Fibroblast of lung (primary cell): ENCODE data around the gene GRB7. TPM values are rescaled to one million over a fixed set of nuclear protein-coding genes. Genes with fewer than 3 reads are reported as not detected.
A peak's percentile ranks its signal among the peaks of the same experiment; 100 is the strongest.

ENCODE experiments used
- DNase-seq, 2 donors: peaks; one replicate each; pipeline versions ENCODE4 v3.0.0 to v3.0.0-alpha.2; 2010; ENCODE audit warnings: low read depth in 2 of 2
- H2AFZ ChIP-seq: 2 replicates; pipeline ENCODE4 v1.5.1; 2012; ENCODE audit warnings: low read length, control low read depth, inconsistent platforms
- H3K27ac ChIP-seq: 2 replicates; pipeline ENCODE4 v1.5.1; 2011; ENCODE audit warnings: low read length, control low read depth; ENCODE audit not compliant: insufficient read depth
- H3K27me3 ChIP-seq: 2 replicates; pipeline ENCODE4 v1.5.1; 2011; ENCODE audit warnings: mild to moderate bottlenecking, low read length; ENCODE audit not compliant: control insufficient read depth, insufficient read depth
- H3K36me3 ChIP-seq: 2 replicates; pipeline ENCODE4 v1.5.1; 2011; ENCODE audit warnings: low read length; ENCODE audit not compliant: control insufficient read depth, insufficient read depth
- H3K4me1 ChIP-seq: 2 replicates; pipeline ENCODE4 v1.5.1; 2011; ENCODE audit warnings: low read length; ENCODE audit not compliant: control insufficient read depth, insufficient read depth; ENCODE audit errors: extremely low read depth
- H3K4me2 ChIP-seq: 2 replicates; pipeline ENCODE4 v1.5.1; 2011; ENCODE audit warnings: low read length, control low read depth; ENCODE audit not compliant: insufficient read depth; ENCODE audit errors: extremely low read depth
- H3K4me3 ChIP-seq, 4 experiments: fragments of 200-600 bp in 1 of 4; sonication (generic) in 1 of 4; replicated peaks in 1 of 4; 2 replicates each; pipeline ENCODE4 v1.5.1; 2011 to 2016; ENCODE audit warnings: low read length in 4 of 4, low read depth in 3 of 4, mild to moderate bottlenecking in 3 of 4, control low read depth in 2 of 4, inconsistent platforms in 1 of 4, mixed read lengths in 1 of 4; ENCODE audit not compliant: insufficient read depth in 1 of 4; ENCODE audit errors: control extremely low read depth in 1 of 4
- H3K79me2 ChIP-seq: 2 replicates; pipeline ENCODE4 v1.5.1; 2012; ENCODE audit warnings: mild to moderate bottlenecking, low read length, inconsistent platforms; ENCODE audit not compliant: control insufficient read depth, insufficient read depth
- H3K9ac ChIP-seq: 2 replicates; pipeline ENCODE4 v1.5.1; 2011; ENCODE audit warnings: mild to moderate bottlenecking, low read length, control low read depth; ENCODE audit not compliant: insufficient read depth
- H3K9me3 ChIP-seq: 2 replicates; pipeline ENCODE4 v1.5.1; 2012; ENCODE audit warnings: low read depth, low read length; ENCODE audit not compliant: control insufficient read depth, insufficient read depth
- H4K20me1 ChIP-seq: 2 replicates; pipeline ENCODE4 v1.5.1; 2011; ENCODE audit warnings: low read length; ENCODE audit not compliant: control insufficient read depth, insufficient read depth; ENCODE audit errors: extremely low read depth
- CTCF ChIP-seq, 2 donors: IDR thresholded peaks in 1 of 2; conservative IDR thresholded peaks in 1 of 2; 1 replicate in 1 of 2; 2 replicates in 1 of 2; pipeline ENCODE4 v1.5.1; 2011 to 2012; ENCODE audit warnings: low read length in 2 of 2, control low read depth in 1 of 2, inconsistent platforms in 1 of 2, low read depth in 1 of 2, mild to moderate bottlenecking in 1 of 2
- EZH2 ChIP-seq: IDR thresholded peaks from 2 replicates; pipeline ENCODE4 v1.5.1; 2012; ENCODE audit warnings: low read length, control low read depth, mild to moderate bottlenecking; ENCODE audit errors: missing control alignments
- polyA plus RNA-seq, 2 donors: library from polyadenylated mRNA; depleted of rRNA in 1 of 2; stranded (reverse) in 1 of 2; unstranded in 1 of 2; fragments of >200 nt; gene quantifications; 2 replicates each; pipeline ENCODE4 v1.2.1, GENCODE V29; 2011 to 2012; ENCODE audit warnings: missing spikeins in 1 of 2
- total RNA-seq: library from RNA; depleted of rRNA; stranded (reverse); fragments of >200 nt; gene quantifications from 2 replicates; pipeline ENCODE4 v1.2.1, GENCODE V29; 2014

GRB7 gene
- total and polyA plus RNA-seq, 2 donors (not counting 1 experiment from before 2014, with no cell fraction given) = under 0.01 to 0.07 TPM

- no peak overlapping the region for H3K4me3 ChIP-seq
- TF ChIP-seq CTCF (conservative IDR thresholded peaks at IDR 0.05 in 1 of 2, IDR thresholded peaks at IDR 0.05 in 1 of 2; ENCODE audit: low read depth in 1 of 2, low read length in 2 of 2) (no peak), EZH2 (no peak)
- H3K9me3 ChIP-seq = no peaks in the 10 kb centered on the region
- no peak overlapping the region for H2AFZ ChIP-seq
- H3K79me2 ChIP-seq = no peaks in the 10 kb centered on the region
- peaks cover 2% of the 10 kb centered on the region for H3K4me1 ChIP-seq
- no peak overlapping the region for H3K27ac ChIP-seq
- no peak overlapping the region for H3K4me2 ChIP-seq
- no peak for DNase-seq
- H3K27me3 ChIP-seq = no peaks in the 10 kb centered on the region
- H3K9ac ChIP-seq = no peak overlapping the region
- no peaks in the 10 kb centered on the region for H4K20me1 ChIP-seq
- H3K36me3 ChIP-seq = no peaks in the 10 kb centered on the region
Measured at GRCh38 chr17:39751637-39752036, 13.9 kb downstream of the GRB7 start.

- Histone ChIP-seq H3K27ac (no peak overlapping the region), H3K36me3 (no peaks in the 10 kb centered on the region), H3K79me2 (no peaks in the 10 kb centered on the region), H2AFZ (no peak overlapping the region), H3K9me3 (no peaks in the 10 kb centered on the region), H3K4me1 (peaks cover 2% of the 10 kb centered on the region), H3K27me3 (no peaks in the 10 kb centered on the region), H4K20me1 (no peaks in the 10 kb centered on the region), H3K4me3 (no peak overlapping the region), H3K4me2 (no peak overlapping the region), H3K9ac (no peak overlapping the region)
- no peak for DNase-seq
- TF ChIP-seq EZH2 (no peak), CTCF (conservative IDR thresholded peaks at IDR 0.05 in 1 of 2, IDR thresholded peaks at IDR 0.05 in 1 of 2; ENCODE audit: low read depth in 1 of 2, low read length in 2 of 2) (no peak)
Measured at GRCh38 chr17:39752241-39752881, 14.6 kb downstream of the GRB7 start.

- Histone ChIP-seq H3K27me3 (peaks cover 2% of the 10 kb centered on the region), H3K27ac (peak overlapping the region; percentile 69), H2AFZ (peak overlapping the region; percentile 87), H3K4me3 (peak overlapping the region; percentile 41 to 78 (median 62)), H3K9me3 (no peaks in the 10 kb centered on the region), H4K20me1 (no peaks in the 10 kb centered on the region), H3K79me2 (no peaks in the 10 kb centered on the region), H3K4me1 (peaks cover 2% of the 10 kb centered on the region), H3K9ac (peak overlapping the region; percentile 64), H3K4me2 (peak overlapping the region; percentile 79), H3K36me3 (no peaks in the 10 kb centered on the region)
- TF ChIP-seq CTCF (conservative IDR thresholded peaks at IDR 0.05 in 1 of 2, IDR thresholded peaks at IDR 0.05 in 1 of 2; ENCODE audit: low read depth in 1 of 2, low read length in 2 of 2) (no peak), EZH2 (no peak)
- DNase-seq = no peak
Measured at GRCh38 chr17:39753514-39754160, 15.9 kb downstream of the GRB7 start.
